MM.1S (cell line): Measurements from ENCODE around the gene UGCG.

Experiments used
- EZH2 ChIP-seq: fragments of 300-600 bp; sonication (generic); optimal IDR thresholded peaks from 2 replicates; pipeline ENCODE3; 2017; ENCODE audit warnings: low read depth, mild to moderate bottlenecking, antibody characterized with exemption, low read length, mixed read lengths
- EZH2phosphoT487 ChIP-seq: fragments of 300-600 bp; sonication (generic); IDR thresholded peaks from 2 replicates; pipeline ENCODE4 v1.6.1; 2018; ENCODE audit warnings: antibody characterized with exemption, low read length
- TF ChIP-seq, protein P1 (sequence below): fragments of 300-600 bp; sonication (generic); IDR thresholded peaks from 2 replicates; pipeline ENCODE4 v1.5.1; 2016; ENCODE audit warnings: antibody characterized with exemption, low read length, mixed read lengths

DNA sequence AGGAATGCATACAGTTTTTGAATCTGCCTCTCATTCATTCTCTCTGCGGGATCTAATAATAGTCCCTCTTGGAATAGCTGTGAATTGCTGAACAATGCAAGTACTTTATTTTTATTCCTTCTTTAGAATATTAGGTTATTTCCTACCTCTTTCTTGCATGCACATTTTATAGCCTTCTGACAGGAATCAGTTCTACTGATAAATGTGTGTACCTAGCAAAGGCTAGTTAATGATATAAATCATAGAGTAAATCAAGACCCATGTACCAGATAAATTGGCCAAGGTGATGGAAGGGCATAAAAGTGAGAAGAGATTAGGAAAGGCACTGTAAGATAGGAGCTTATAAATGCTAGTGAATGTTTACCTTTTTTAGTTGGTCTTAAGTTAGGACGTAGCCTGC, 19.2 kb upstream of the UGCG start:
- TF ChIP-seq, protein P1, sequence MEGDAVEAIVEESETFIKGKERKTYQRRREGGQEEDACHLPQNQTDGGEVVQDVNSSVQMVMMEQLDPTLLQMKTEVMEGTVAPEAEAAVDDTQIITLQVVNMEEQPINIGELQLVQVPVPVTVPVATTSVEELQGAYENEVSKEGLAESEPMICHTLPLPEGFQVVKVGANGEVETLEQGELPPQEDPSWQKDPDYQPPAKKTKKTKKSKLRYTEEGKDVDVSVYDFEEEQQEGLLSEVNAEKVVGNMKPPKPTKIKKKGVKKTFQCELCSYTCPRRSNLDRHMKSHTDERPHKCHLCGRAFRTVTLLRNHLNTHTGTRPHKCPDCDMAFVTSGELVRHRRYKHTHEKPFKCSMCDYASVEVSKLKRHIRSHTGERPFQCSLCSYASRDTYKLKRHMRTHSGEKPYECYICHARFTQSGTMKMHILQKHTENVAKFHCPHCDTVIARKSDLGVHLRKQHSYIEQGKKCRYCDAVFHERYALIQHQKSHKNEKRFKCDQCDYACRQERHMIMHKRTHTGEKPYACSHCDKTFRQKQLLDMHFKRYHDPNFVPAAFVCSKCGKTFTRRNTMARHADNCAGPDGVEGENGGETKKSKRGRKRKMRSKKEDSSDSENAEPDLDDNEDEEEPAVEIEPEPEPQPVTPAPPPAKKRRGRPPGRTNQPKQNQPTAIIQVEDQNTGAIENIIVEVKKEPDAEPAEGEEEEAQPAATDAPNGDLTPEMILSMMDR, result no peak
- TF ChIP-seq EZH2 (no peak), EZH2phosphoT487 (no peak)
